ENCODE results near the gene OVOL2. TPM values are rescaled to one million over a fixed set of nuclear protein-coding genes. Genes with fewer than 3 reads are reported as not detected.
"Not testable (repeated sequence)": the region's sequence is repeated elsewhere in the genome, so short reads cannot be mapped to it uniquely, and the experiment has no call there.

The OVOL2 gene
- not detected for total RNA-seq

DNA sequence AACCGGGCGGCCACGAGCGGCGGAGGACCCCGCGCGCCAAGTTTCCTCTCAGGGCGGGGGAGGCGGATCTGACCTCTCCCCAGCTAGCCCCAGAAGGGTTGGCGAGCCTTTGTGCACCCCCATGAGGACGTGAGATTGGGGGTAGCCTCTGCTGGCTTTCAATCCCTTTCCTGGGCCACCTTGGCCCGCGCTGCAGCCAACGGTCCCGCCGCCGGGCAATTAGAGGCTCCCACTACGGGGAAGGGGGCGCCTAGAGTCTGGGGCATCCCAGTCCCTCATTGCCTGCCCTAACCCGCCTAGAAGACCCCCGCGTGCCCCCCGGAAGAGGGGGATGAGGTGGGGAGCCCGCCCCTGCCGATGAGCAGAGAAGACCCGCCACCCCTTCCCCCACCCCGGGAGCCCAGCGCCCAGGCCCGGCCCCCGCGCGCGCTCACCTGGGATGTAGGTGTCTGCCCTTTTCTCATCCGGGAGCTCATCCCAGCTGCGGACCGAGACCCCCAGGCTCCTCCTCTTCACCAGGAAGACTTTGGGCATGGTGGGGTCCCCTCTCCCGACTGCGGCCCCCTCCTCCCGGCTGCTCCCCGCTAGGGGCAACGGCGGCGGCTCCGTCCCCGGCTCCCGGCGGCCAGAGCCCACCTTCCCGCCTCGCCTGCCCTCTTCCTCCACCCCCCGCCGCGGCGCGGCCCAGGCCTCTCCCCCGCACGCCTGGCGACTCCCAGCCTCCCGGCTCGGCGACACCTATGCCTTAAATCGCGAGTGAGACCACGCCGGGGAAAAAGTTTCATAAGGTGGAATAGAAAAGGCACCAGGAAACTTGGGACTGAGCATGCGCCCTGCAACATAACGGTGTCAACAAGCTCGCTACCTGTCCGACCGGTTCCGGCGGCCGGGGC lies at the start of gene OVOL2:
TSS of gene OVOL2 (minus strand) at position 816 of the 893 bp plus-strand sequence. CDS start at position 534, 282 bp downstream.
- peak within 1 kb of the TSS; percentile 51 to 64 for H3K4me3 ChIP-seq
- intact Hi-C loops (cut with DNase I): no loop called here
- H3K4me1 ChIP-seq: peaks cover 4 to 5% of the 10 kb centered on the region in 2 donors
- peak in 1 of 2 donors; percentile 58 for DNase-seq (ENCODE audit: low spot score in 2 of 2)
- H3K27ac ChIP-seq: no peak within 1 kb of the TSS
- peaks cover 25% of the 10 kb centered on the region for H3K27me3 ChIP-seq
- no peaks in the 10 kb centered on the region for H3K36me3 ChIP-seq
- no peaks in the 10 kb centered on the region for H3K9me3 ChIP-seq
- TF ChIP-seq, protein P1, sequence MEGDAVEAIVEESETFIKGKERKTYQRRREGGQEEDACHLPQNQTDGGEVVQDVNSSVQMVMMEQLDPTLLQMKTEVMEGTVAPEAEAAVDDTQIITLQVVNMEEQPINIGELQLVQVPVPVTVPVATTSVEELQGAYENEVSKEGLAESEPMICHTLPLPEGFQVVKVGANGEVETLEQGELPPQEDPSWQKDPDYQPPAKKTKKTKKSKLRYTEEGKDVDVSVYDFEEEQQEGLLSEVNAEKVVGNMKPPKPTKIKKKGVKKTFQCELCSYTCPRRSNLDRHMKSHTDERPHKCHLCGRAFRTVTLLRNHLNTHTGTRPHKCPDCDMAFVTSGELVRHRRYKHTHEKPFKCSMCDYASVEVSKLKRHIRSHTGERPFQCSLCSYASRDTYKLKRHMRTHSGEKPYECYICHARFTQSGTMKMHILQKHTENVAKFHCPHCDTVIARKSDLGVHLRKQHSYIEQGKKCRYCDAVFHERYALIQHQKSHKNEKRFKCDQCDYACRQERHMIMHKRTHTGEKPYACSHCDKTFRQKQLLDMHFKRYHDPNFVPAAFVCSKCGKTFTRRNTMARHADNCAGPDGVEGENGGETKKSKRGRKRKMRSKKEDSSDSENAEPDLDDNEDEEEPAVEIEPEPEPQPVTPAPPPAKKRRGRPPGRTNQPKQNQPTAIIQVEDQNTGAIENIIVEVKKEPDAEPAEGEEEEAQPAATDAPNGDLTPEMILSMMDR (IDR thresholded peaks at IDR 0.05): no peak

DNA sequence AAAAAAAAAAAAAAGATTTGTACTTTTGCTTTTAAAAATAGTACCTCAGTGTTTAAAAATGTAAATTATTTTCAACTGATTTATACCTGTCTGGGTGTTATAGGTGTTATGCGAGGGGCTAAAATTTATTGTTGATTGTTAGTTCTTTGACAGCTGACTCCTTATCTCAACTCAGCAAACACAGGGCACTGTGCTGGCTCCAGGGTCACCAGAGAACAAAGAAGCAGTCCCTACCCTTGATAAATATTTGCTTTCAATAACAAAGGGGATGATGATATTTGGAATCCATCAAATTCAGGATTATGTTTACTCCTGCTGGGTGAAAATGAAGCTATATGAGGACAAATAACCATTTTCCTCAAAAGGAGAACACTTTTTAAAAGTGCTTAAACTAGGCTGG lies 45.8 kb upstream of the OVOL2 start:
- Histone ChIP-seq H3K4me3 (no peak overlapping the region), H3K4me1 (no peaks in the 10 kb centered on the region), H3K27ac (no peak overlapping the region), H3K36me3 (no peaks in the 10 kb centered on the region), H3K27me3 (no peaks in the 10 kb centered on the region), H3K9me3 (no peaks in the 10 kb centered on the region)
- TF ChIP-seq, protein P1 (IDR thresholded peaks at IDR 0.05): no peak
- no peak for DNase-seq (ENCODE audit: low spot score in 2 of 2)
- intact Hi-C loops (cut with DNase I): no loop called here

DNA sequence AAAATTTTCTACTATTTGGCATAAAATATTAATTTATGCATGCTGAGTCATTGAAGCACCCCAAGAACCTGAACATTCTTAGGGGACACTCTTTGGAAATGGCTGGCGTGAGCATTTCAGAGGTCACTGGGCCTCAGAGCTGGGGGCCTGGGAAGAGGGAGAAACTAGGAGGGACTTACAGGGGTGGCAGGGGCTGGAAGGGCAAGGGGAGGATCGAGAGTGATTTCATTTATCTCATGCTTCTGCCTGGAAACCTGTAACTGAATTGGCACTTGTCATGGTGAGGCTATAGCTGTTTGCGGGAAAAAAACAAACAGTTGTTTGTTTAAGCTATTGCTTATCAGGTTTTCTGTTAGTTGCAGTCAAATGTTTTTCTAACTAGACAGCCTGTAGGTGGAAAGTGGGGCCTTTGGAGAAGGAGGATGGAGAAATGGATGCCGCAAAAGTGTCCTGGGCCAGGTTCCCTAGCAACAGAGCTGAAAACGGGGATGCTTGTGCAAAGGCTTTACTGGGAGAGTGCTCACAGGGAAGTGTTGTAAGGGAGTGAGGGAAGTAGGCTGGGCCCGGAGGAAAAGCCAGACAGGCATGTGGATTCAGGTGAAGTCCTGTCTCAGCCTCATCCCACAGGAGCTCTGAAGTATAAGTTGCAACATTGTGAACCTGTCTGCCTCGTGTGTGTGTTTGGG lies 43.6 kb upstream of the OVOL2 start:
- intact Hi-C loops (cut with DNase I): no loop called here
- no peaks in the 10 kb centered on the region for H3K9me3 ChIP-seq
- no peak overlapping the region for H3K27ac ChIP-seq
- H3K4me3 ChIP-seq: no peak overlapping the region
- TF ChIP-seq, protein P1 (IDR thresholded peaks at IDR 0.05): no peak
- H3K27me3 ChIP-seq: no peaks in the 10 kb centered on the region
- no peaks in the 10 kb centered on the region for H3K4me1 ChIP-seq
- no peaks in the 10 kb centered on the region for H3K36me3 ChIP-seq
- no peak for DNase-seq (ENCODE audit: low spot score in 2 of 2)

DNA sequence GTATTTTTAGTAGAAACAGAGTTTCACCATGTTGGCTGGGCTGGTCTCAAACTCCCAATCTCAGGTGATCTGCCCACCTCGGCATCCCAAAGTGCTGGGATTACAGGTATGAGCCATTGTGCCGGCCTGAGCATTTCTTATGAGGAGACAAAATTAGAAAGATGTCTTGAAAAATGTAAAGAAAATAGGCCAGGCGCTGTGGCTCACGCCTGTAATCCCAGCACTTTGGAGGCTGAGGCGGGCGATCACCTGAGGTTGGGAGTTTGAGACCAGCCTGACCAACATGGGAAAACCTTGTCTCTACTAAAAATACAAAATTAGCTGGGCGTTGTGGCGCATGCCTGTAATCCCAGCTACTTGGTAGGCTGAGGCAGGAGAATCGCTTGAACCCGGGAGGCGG lies 42.9 kb upstream of the OVOL2 start:
- H3K36me3 ChIP-seq; H3K9me3 ChIP-seq; H3K4me1 ChIP-seq; DNase-seq (ENCODE audit: low spot score in 2 of 2); intact Hi-C loops (cut with DNase I); H3K27ac ChIP-seq; H3K4me3 ChIP-seq; H3K27me3 ChIP-seq: not testable (repeated sequence)

DNA sequence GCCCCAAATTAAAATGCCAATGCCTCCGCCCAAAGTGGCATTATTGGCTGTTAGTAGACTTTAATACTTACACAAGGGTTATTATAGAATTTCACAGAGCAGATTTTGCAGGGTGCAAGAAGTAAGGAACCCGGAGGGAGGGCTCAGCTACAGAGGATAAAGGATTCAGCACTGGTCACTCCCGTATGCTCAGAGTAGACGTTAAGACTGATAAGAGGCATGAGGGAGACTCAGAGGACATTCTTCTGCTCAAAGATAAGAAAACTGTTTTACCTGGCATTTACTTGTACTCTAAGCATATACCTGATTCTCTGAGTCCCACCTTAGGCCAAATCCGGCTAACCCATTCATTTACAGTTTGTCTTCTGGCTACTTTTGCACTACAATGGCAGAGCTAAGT lies 36.5 kb upstream of the OVOL2 start:
- Histone ChIP-seq H3K27me3 (no peaks in the 10 kb centered on the region), H3K36me3 (no peaks in the 10 kb centered on the region), H3K27ac (no peak overlapping the region), H3K9me3 (no peaks in the 10 kb centered on the region), H3K4me3 (no peak overlapping the region), H3K4me1 (no peaks in the 10 kb centered on the region)
- intact Hi-C loops (cut with DNase I): no loop called here
- no peak for DNase-seq (ENCODE audit: low spot score in 2 of 2)
- TF ChIP-seq, protein P1 (IDR thresholded peaks at IDR 0.05): no peak

DNA sequence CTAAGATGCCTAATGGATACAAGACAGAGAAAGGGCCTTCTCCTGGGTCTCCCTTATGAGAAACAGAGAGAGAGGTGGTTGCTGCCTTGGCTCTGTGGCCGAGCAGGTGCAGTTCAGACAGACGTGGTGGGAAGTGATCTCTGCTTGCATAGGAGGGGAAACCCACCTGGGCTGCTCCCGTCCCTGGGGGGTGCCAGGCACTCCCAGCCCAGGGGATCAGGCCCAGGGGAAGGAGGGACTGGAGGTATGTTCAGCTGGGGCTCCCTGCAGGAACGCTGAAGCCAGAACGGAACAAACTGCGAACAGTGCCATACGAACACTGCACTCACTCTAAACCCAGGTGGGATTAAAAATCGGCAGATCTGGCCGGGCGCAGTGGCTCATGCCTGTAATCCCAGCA lies 35.7 kb upstream of the OVOL2 start:
- DNase-seq (ENCODE audit: low spot score in 2 of 2): no peak
- no peaks in the 10 kb centered on the region for H3K36me3 ChIP-seq
- TF ChIP-seq, protein P1 (IDR thresholded peaks at IDR 0.05): no peak
- H3K27ac ChIP-seq: no peak overlapping the region
- H3K9me3 ChIP-seq: no peaks in the 10 kb centered on the region
- no peak overlapping the region for H3K4me3 ChIP-seq
- intact Hi-C loops (cut with DNase I): no loop called here
- H3K27me3 ChIP-seq: no peaks in the 10 kb centered on the region
- H3K4me1 ChIP-seq: no peaks in the 10 kb centered on the region

Data from ascending aorta (tissue), 2 donors.